Chondrocyte (in vitro differentiated cells): ENCODE results near the gene PLCH2. TPM values are rescaled to one million over a fixed set of nuclear protein-coding genes. Genes with fewer than 3 reads are reported as not detected.

Source experiments
- DNase-seq: peaks from one replicate; pipeline ENCODE4 v3.0.0; 2021; ENCODE audit warnings: mixed read lengths, low spot score
- H3K27ac Mint-ChIP-seq: one replicate; pipeline ENCODE4 v1.8.0; 2021; ENCODE audit warnings: mild to moderate bottlenecking, moderate library complexity, mixed read lengths; ENCODE audit not compliant: unreplicated experiment
- H3K27me3 Mint-ChIP-seq: 2 replicates; pipeline ENCODE4 v1.8.0; 2021; ENCODE audit warnings: low read depth, mixed read lengths
- H3K36me3 Mint-ChIP-seq: 2 replicates; pipeline ENCODE4 v1.8.0; 2021; ENCODE audit warnings: low read depth, mixed read lengths
- H3K4me1 Mint-ChIP-seq: 2 replicates; pipeline ENCODE4 v1.8.0; 2021; ENCODE audit warnings: low read depth, mild to moderate bottlenecking, mixed read lengths
- H3K4me3 Mint-ChIP-seq: one replicate; pipeline ENCODE4 v1.8.0; 2021; ENCODE audit warnings: mild to moderate bottlenecking, moderate library complexity, mixed read lengths; ENCODE audit not compliant: unreplicated experiment
- H3K9me3 Mint-ChIP-seq: 2 replicates; pipeline ENCODE4 v1.8.0; 2021; ENCODE audit warnings: low read depth, mixed read lengths
- CTCF ChIP-seq: fragments of 200-600 bp; sonication (generic); IDR thresholded peaks from 2 replicates; pipeline ENCODE4 v1.5.0; 2021; ENCODE audit warnings: antibody characterized with exemption, mild to moderate bottlenecking, moderate library complexity
- total RNA-seq: library from RNA; stranded (reverse); gene quantifications from 3 replicates; pipeline ENCODE4 v1.2.1, GENCODE V29; 2021

PLCH2 gene
- total RNA-seq, 1 donor from 2014 or later: 2.4 TPM

DNA sequence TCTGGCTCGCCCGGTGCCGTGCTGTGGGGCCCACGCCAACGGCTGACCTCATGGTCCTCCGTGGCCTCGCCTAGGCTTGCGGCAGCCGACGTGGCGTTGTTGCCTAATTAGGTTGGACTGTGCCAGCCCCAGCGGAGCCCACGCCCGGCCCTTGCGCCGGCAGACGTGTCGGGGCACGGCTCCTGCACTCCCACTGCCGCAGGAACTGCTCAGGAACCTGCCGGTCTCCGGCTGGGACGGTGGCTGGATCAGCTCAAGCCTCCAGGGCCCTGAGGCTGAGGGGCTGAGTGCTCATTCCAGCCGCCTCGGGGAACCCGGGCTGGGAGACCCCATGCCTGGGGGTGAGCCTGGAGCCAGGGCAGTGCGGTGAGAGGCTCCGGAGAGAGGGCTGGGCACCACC, 47.6 kb upstream of the PLCH2 start:
- H3K27ac Mint-ChIP-seq: no peak overlapping the region
- no peak for DNase-seq
- no peak overlapping the region for H3K4me3 Mint-ChIP-seq
- H3K9me3 Mint-ChIP-seq: peaks cover 1% of the 10 kb centered on the region
- peaks cover under 1% of the 10 kb centered on the region for H3K36me3 Mint-ChIP-seq
- TF ChIP-seq CTCF: no peak
- H3K4me1 Mint-ChIP-seq: no peaks in the 10 kb centered on the region
- H3K27me3 Mint-ChIP-seq: peaks cover 5% of the 10 kb centered on the region

DNA sequence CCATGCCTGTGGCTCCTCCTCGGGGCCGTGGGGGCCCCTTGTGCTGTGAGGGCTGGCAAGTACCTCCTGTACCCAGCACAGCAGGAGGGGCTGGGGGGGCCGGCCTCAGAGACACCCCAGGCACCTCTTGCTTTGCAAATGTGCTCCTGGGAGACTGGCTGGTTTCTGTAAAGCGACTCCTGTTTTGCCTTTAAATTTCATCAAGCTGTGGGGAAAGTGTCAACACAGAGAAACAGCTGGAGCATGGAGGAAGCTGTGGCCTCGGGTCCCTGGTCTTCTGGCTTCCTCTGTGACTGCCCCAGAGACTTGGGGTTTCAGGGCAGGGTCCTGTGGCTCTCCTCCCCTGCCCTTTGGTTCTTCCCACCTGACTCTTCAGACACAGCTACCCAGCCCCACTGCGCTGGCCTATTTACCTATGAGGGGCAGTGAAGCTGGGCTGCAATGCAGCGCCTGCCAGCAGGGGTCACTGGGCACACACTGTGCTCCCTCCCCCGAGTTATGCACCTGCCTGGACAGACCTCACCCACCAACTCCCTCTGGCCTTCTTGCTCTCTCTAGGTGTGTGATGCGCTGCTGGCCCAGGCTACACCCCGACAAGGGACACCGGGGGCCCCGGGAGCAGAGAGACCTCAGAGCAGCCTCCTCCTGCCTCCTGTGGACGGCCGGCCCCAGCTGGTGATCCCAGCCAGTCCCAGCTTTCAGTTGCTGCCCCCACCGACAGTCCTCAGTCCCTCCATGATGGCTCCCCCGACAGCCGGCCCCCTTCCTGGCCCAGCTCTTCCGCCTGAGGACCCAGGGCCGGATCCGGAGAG, 46.1 kb upstream of the PLCH2 start:
- peaks cover 12% of the 10 kb centered on the region for H3K27me3 Mint-ChIP-seq
- DNase-seq: no peak
- H3K4me1 Mint-ChIP-seq: no peaks in the 10 kb centered on the region

GRCh38 chr1:2430592-2430973, 45.5 kb upstream of the PLCH2 start:
- peaks cover 15% of the 10 kb centered on the region for H3K27me3 Mint-ChIP-seq
- no peak overlapping the region for H3K27ac Mint-ChIP-seq
- TF ChIP-seq CTCF: no peak
- H3K36me3 Mint-ChIP-seq: no peaks in the 10 kb centered on the region
- no peak for DNase-seq
- no peaks in the 10 kb centered on the region for H3K4me1 Mint-ChIP-seq
- no peak overlapping the region for H3K4me3 Mint-ChIP-seq
- no peaks in the 10 kb centered on the region for H3K9me3 Mint-ChIP-seq

More for the DNA sequence above, 46.1 kb upstream of the PLCH2 start:
- TF ChIP-seq CTCF: peak; percentile 61
- no peaks in the 10 kb centered on the region for H3K9me3 Mint-ChIP-seq
- H3K4me3 Mint-ChIP-seq: no peak overlapping the region
- H3K36me3 Mint-ChIP-seq: no peaks in the 10 kb centered on the region
- no peak overlapping the region for H3K27ac Mint-ChIP-seq

DNA sequence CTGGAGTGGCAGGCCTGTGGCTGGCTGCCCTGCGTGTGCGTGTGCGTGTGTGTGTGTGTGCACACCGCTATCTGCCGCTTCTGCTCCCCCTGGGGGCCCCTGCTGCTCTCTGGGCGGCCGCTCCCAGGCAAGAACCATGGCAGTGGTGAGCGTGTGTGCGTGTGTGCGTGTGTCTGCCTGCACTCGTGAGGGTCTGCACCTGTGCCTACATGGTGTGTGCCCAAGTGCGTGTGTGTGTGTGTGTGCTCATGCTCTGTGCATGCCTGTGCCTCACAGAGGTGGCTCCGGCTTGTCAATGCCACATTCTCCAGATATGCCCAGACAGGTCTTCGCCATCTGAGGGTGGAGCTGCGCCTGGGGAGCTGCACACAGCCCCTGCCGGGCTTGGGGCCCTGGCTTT, 45.0 kb upstream of the PLCH2 start:
- DNase-seq: no peak
- H3K27ac Mint-ChIP-seq: no peak overlapping the region
- no peaks in the 10 kb centered on the region for H3K36me3 Mint-ChIP-seq
- no peaks in the 10 kb centered on the region for H3K9me3 Mint-ChIP-seq
- no peak overlapping the region for H3K4me3 Mint-ChIP-seq
- no peak for TF ChIP-seq CTCF
- H3K27me3 Mint-ChIP-seq: peaks cover 15% of the 10 kb centered on the region
- H3K4me1 Mint-ChIP-seq: no peaks in the 10 kb centered on the region

- TF ChIP-seq CTCF: no peak
- Mint-ChIP-seq H3K4me1 (no peaks in the 10 kb centered on the region), H3K4me3 (no peak overlapping the region), H3K27me3 (peaks cover 15% of the 10 kb centered on the region), H3K9me3 (no peaks in the 10 kb centered on the region), H3K36me3 (no peaks in the 10 kb centered on the region), H3K27ac (no peak overlapping the region)
- DNase-seq: no peak
These were observed 44.6 kb upstream of the PLCH2 start for GRCh38 chr1:2431518-2431917.
